SK-N-MC (cell line): Measurements from ENCODE around the gene COL4A3.

Experiments
- EZH2 ChIP-seq: fragments of 200-600 bp; sonication (generic); IDR thresholded peaks from one replicate; pipeline ENCODE4 v1.6.1; 2017; ENCODE audit warnings: antibody characterized with exemption
- FOXP2 ChIP-seq: optimal IDR thresholded peaks from 2 replicates; pipeline ENCODE3; 2011; ENCODE audit warnings: mild to moderate bottlenecking, moderate library complexity; ENCODE audit not compliant: insufficient read depth; ENCODE audit errors: extremely low read length, control extremely low read depth
- POLR2AphosphoS5 ChIP-seq: IDR thresholded peaks from 2 replicates; pipeline ENCODE4 v1.6.1; 2012; ENCODE audit warnings: mild to moderate bottlenecking, low read depth, low read length, borderline replicate concordance

GRCh38 chr2:227260041-227260440, 95.6 kb downstream of the COL4A3 start:
- no peak for TF ChIP-seq POLR2AphosphoS5
- TF ChIP-seq EZH2: no peak
- TF ChIP-seq FOXP2: no peak
